HepG2 (cell line): Measurements from ENCODE around the gene ZNF177. TPM values are rescaled to one million over a fixed set of nuclear protein-coding genes. Genes with fewer than 3 reads are reported as not detected.

Experiments used
- ATAC-seq: fragments of 200-7000 bp; cut with Tn5 transposase; 3 replicates; pipeline ENCODE4 v1.9.1; 2020; ENCODE audit warnings: mild to moderate bottlenecking, moderate library complexity
- BruUV-seq: library from RNA; stranded (reverse); fragments of 400-500 nt; replicated peaks from 2 replicates; lab custom pipeline; 2021; lab: Mats Ljungman, UMichigan
- CTCF ChIA-PET: fragments of 300-600 bp; formaldehyde crosslinking; extraction: SDS; loops from one replicate; lab custom pipeline; 2021; ENCODE audit warnings: low total read pairs, inconsistent platforms, low intra/inter-chr PET ratio; lab: Yijun Ruan, JAX
- POLR2A ChIA-PET: fragments of 350-600 bp; sonication (Branson Sonifier 250); formaldehyde crosslinking; loops from one replicate; lab custom pipeline; 2020; ENCODE audit warnings: antibody characterized with exemption, inconsistent platforms; lab: Yijun Ruan, JAX
- DNase-seq: peaks from one replicate; pipeline ENCODE4 v3.0.0-alpha.2; 2015; ENCODE audit warnings: low spot score
- FAIRE-seq: peaks from 3 replicates; lab custom pipeline; 2011; peaks lifted over from hg19 to GRCh38; lab: Jason Lieb, UNC
- H2AFZ ChIP-seq: one replicate; pipeline ENCODE4 v1.6.1; 2011; ENCODE audit warnings: low read length, inconsistent platforms
- H3K27ac ChIP-seq: fragments of 300-600 bp; 3 replicates; pipeline ENCODE4 v1.8.0; 2011; ENCODE audit warnings: mixed run types, mild to moderate bottlenecking, mixed read lengths, low read length, inconsistent platforms; ENCODE audit not compliant: insufficient read depth; ENCODE audit errors: extremely low read length
- H3K27me3 ChIP-seq, 2 experiments: fragments of 200-600 bp in 1 of 2; 2 replicates in 1 of 2; 3 replicates in 1 of 2; pipeline versions ENCODE4 v1.6.0 to v1.8.0; 2011; ENCODE audit warnings: low read length in 2 of 2, mild to moderate bottlenecking in 2 of 2, moderate library complexity in 2 of 2, inconsistent platforms in 1 of 2; ENCODE audit not compliant: insufficient read depth in 2 of 2, control insufficient read depth in 1 of 2
- H3K36me3 ChIP-seq, 2 experiments: fragments of 200-600 bp in 1 of 2; replicated peaks in 1 of 2; 2 replicates in 1 of 2; 3 replicates in 1 of 2; pipeline versions ENCODE4 v1.5.1 to v1.8.0; 2011; ENCODE audit warnings: low read length in 2 of 2, inconsistent platforms in 1 of 2; ENCODE audit not compliant: insufficient read depth in 2 of 2, control insufficient read depth in 1 of 2
- H3K4me1 ChIP-seq: 2 replicates; pipeline ENCODE4 v1.5.1; 2012; ENCODE audit warnings: low read length, inconsistent platforms; ENCODE audit not compliant: insufficient read depth
- H3K4me2 ChIP-seq: 2 replicates; pipeline ENCODE4 v1.6.0; 2011; ENCODE audit warnings: low read depth, low read length, inconsistent platforms
- H3K4me3 ChIP-seq, 3 experiments: fragments of 200-600 bp in 1 of 3; sonication (generic), shearing (Covaris generic) in 1 of 3; replicated peaks in 1 of 3; 2 replicates each; pipeline ENCODE4 v1.5.1; 2011 to 2016; ENCODE audit warnings: low read length in 3 of 3, inconsistent platforms in 2 of 3, low read depth in 2 of 3, mild to moderate bottlenecking in 2 of 3, control low read depth in 1 of 3, mixed read lengths in 1 of 3; ENCODE audit not compliant: insufficient read depth in 1 of 3
- H3K79me2 ChIP-seq: one replicate; pipeline ENCODE4 v1.6.1; 2011; ENCODE audit warnings: low read length, inconsistent platforms; ENCODE audit not compliant: insufficient read depth
- H3K9ac ChIP-seq: 2 replicates; pipeline ENCODE4 v1.6.0; 2011; ENCODE audit warnings: mild to moderate bottlenecking, low read depth, low read length, inconsistent platforms; ENCODE audit not compliant: insufficient read depth
- H3K9me3 ChIP-seq: 2 replicates; pipeline ENCODE4 v1.5.1; 2012; ENCODE audit warnings: mild to moderate bottlenecking, low read length
- H4K20me1 ChIP-seq: 2 replicates; pipeline ENCODE4 v1.6.0; 2011; ENCODE audit warnings: inconsistent platforms, mild to moderate bottlenecking, low read length, moderate library complexity; ENCODE audit not compliant: insufficient read depth
- ATM ChIP-seq: fragments of 450-650 bp; IDR thresholded peaks from 2 replicates; pipeline ENCODE4 v1.7.1; 2017; ENCODE audit warnings: mild to moderate bottlenecking, borderline replicate concordance
- KLF6 ChIP-seq: IDR thresholded peaks from 2 replicates; pipeline ENCODE4 v1.8.0; 2016; ENCODE audit warnings: missing biosample characterization, missing genetic modification reagents
- MXD1 ChIP-seq: sonication (generic); formaldehyde crosslinking; IDR thresholded peaks from 2 replicates; pipeline ENCODE4 v1.4.0; 2020; ENCODE audit warnings: mild to moderate bottlenecking, missing genetic modification reagents
- NPAS2 ChIP-seq: sonication (generic); formaldehyde crosslinking; IDR thresholded peaks from 2 replicates; pipeline ENCODE4 v1.8.0; 2022; ENCODE audit warnings: mild to moderate bottlenecking, missing genetic modification reagents, borderline replicate concordance
- PRDM10 ChIP-seq: sonication (generic); formaldehyde crosslinking; IDR thresholded peaks from 2 replicates; pipeline ENCODE4 v1.4.0; 2020; ENCODE audit warnings: low read depth, missing genetic modification reagents
- SIN3B ChIP-seq: fragments of 150-350 bp; IDR thresholded peaks from 2 replicates; pipeline ENCODE4 v1.6.1; 2014; ENCODE audit warnings: low read length
- THAP7 ChIP-seq: sonication (generic); formaldehyde crosslinking; IDR thresholded peaks from 2 replicates; pipeline ENCODE4 v1.8.1; 2023; ENCODE audit warnings: mild to moderate bottlenecking, missing genetic modification reagents
- TOE1 ChIP-seq: sonication (generic); formaldehyde crosslinking; IDR thresholded peaks from 2 replicates; pipeline ENCODE4 v1.4.0; 2020; ENCODE audit warnings: mild to moderate bottlenecking, missing genetic modification reagents
- ZNF124 ChIP-seq: sonication (generic); formaldehyde crosslinking; IDR thresholded peaks from 2 replicates; pipeline ENCODE4 v1.4.0; 2020; ENCODE audit warnings: missing genetic modification reagents
- ZNF274 ChIP-seq: sonication (generic); formaldehyde crosslinking; IDR thresholded peaks from 2 replicates; pipeline ENCODE4 v1.5.1; 2020; ENCODE audit warnings: mild to moderate bottlenecking, missing genetic modification reagents
- ZNF484 ChIP-seq: sonication (generic); formaldehyde crosslinking; IDR thresholded peaks from 2 replicates; pipeline ENCODE4 v1.5.1; 2020; ENCODE audit warnings: mild to moderate bottlenecking, low read depth, missing genetic modification reagents, borderline replicate concordance
- ZNF782 ChIP-seq: sonication (generic); formaldehyde crosslinking; IDR thresholded peaks from 2 replicates; pipeline ENCODE4 v1.4.0; 2020; ENCODE audit warnings: missing genetic modification reagents, mild to moderate bottlenecking, borderline replicate concordance
- WGBS: methylation state at CpG from one replicate; pipeline ENCODE4 v1.1.6; 2017; ENCODE audit warnings: low lambda C conversion rate; 5-methylcytosine and 5-hydroxymethylcytosine counted together
- in situ Hi-C: cut with HindIII; loops from 2 replicates; pipeline ENCODE4 v1.10.0; 2017; ENCODE audit warnings: low pct_unique_long_range_greater_than_20kb; ENCODE audit not compliant: extremely low pct_ligation_motif_present
- intact Hi-C: fragments of 100-400 bp; cut with micrococcal nuclease; formaldehyde crosslinking; loops from one replicate; pipeline ENCODE4 v1.10.0; 2022; ENCODE audit not compliant: unreplicated experiment
- polyA plus RNA-seq, 8 experiments: library from polyadenylated mRNA; depleted of rRNA in 3 of 8; stranded (reverse) in 7 of 8; unstranded in 1 of 8; fragments of >200 nt; fragmentation: Illumina TruSeq in 4 of 8; extraction: Trizol in 4 of 8; gene quantifications; 2 replicates each; pipeline versions ENCODE4 v1.2.1 to v1.2.3, GENCODE V29; 2011 to 2016; ENCODE audit warnings: low read depth in 4 of 8, missing spikeins in 1 of 8, mixed read lengths in 1 of 8; ENCODE audit not compliant: insufficient read depth in 1 of 8
- total RNA-seq, 5 experiments: library from RNA; depleted of rRNA; stranded (reverse); fragments of >200 nt; fragmentation: Illumina TruSeq; extraction: Trizol; gene quantifications; 2 replicates each; pipeline ENCODE4 v1.2.3, GENCODE V29; 2016; ENCODE audit warnings: low read depth in 1 of 5

ZNF177 gene
- total and polyA plus RNA-seq, 2 of the 13 experiments (the other 11 are each of a cell fraction or from before 2014, with no cell fraction given): 0.62 to 0.71 TPM

GRCh38 chr19:9329999-9330398 lies 32.8 kb upstream of the ZNF177 start (continued):
- no peak for TF ChIP-seq MXD1 (CRISPR knock-in tag)

GRCh38 chr19:9342610-9343304 lies 20.1 kb upstream of the ZNF177 start:
- H3K36me3 ChIP-seq: peaks cover 0 to 4% of the 10 kb centered on the region in 2 experiments; a peak in 1 of 5 replicates
- no peak for ATAC-seq

GRCh38 chr19:9345005-9345404 lies 17.8 kb upstream of the ZNF177 start:
- DNase-seq (no peak), ATAC-seq (no peak), FAIRE-seq (no peak)
- CTCF ChIA-PET: no interaction called here
- Histone ChIP-seq H2AFZ (no peak overlapping the region), H3K4me1 (no peaks in the 10 kb centered on the region), H3K9ac (no peak overlapping the region), H3K79me2 (no peaks in the 10 kb centered on the region), H3K27ac (no peak overlapping the region), H3K27me3 (no peaks in the 10 kb centered on the region), H3K36me3 (peaks cover 0 to 4% of the 10 kb centered on the region in 2 experiments; a peak in 1 of 5 replicates), H3K4me2 (no peak overlapping the region), H3K4me3 (no peak overlapping the region), H3K9me3 (peaks cover 86% of the 10 kb centered on the region), H4K20me1 (no peaks in the 10 kb centered on the region)
- no TSS peak for BruUV-seq
- POLR2A ChIA-PET: no interaction called here
- WGBS: 29% methylated on average over 2 of the region's 2 CpGs
- in situ Hi-C loops: no loop called here
- intact Hi-C loops: no loop called here
- TF ChIP-seq ATM: no peak
- no peak for TF ChIP-seq NPAS2 (CRISPR knock-in tag)
- TF ChIP-seq KLF6 (CRISPR knock-in tag): no peak
- no peak for TF ChIP-seq ZNF782 (CRISPR knock-in tag)
- no peak for TF ChIP-seq TOE1 (CRISPR knock-in tag)
- TF ChIP-seq ZNF484: no peak
- no peak for TF ChIP-seq PRDM10 (CRISPR knock-in tag)
- no peak for TF ChIP-seq SIN3B

More at GRCh38 chr19:9342610-9343304, 20.1 kb upstream of the ZNF177 start:
- DNase-seq: no peak
- Histone ChIP-seq H3K9me3 (peaks cover 84% of the 10 kb centered on the region), H3K4me3 (no peak overlapping the region), H3K4me2 (no peak overlapping the region), H3K27me3 (no peaks in the 10 kb centered on the region), H3K79me2 (no peaks in the 10 kb centered on the region), H2AFZ (no peak overlapping the region), H3K27ac (no peak overlapping the region), H3K4me1 (no peaks in the 10 kb centered on the region), H4K20me1 (no peaks in the 10 kb centered on the region), H3K9ac (no peak overlapping the region)
- no TSS peak for BruUV-seq
- no peak for FAIRE-seq
- in situ Hi-C loops (no loop called here), intact Hi-C loops (no loop called here)
- TF ChIP-seq THAP7 (no peak), ZNF274 (CRISPR knock-in tag) (peak; percentile 99; the same call in 1 of the 2 replicates), ZNF124 (peak; percentile 85)
- POLR2A ChIA-PET: no interaction called here
- 69% methylated on average over 6 of the region's 6 CpGs for WGBS
- CTCF ChIA-PET: no interaction called here
